H1 (cell line): ENCODE measurements around the gene MYO5B. TPM values are rescaled to one million over a fixed set of nuclear protein-coding genes. Genes with fewer than 3 reads are reported as not detected.
A peak's percentile ranks its signal among the peaks of the same experiment; 100 is the strongest.

Source experiments
- CTCF ChIA-PET: fragments of 300-600 bp; sonication (Branson Sonifier 250); formaldehyde crosslinking; loops from one replicate; lab custom pipeline; 2021; ENCODE audit not compliant: partially characterized antibody; lab: Charles Lee
- POLR2A ChIA-PET: fragments of 300-600 bp; sonication (Branson Sonifier 250); formaldehyde crosslinking; loops from one replicate; lab custom pipeline; 2021; ENCODE audit warnings: inconsistent platforms; ENCODE audit not compliant: partially characterized antibody; lab: Charles Lee
- DNase-seq, 2 experiments: peaks; one replicate each; pipeline versions ENCODE4 v3.0.0 to v3.0.0-alpha.2; 2010 to 2022; ENCODE audit warnings: low spot score in 2 of 2, low read depth in 1 of 2, mixed read lengths in 1 of 2
- FAIRE-seq: peaks from 2 replicates; lab custom pipeline; 2011; peaks lifted over from hg19 to GRCh38; lab: Jason Lieb, UNC
- H2AFZ ChIP-seq: 2 replicates; pipeline ENCODE4 v1.8.1; 2012; ENCODE audit warnings: low read length, inconsistent platforms
- H2AK5ac ChIP-seq: 2 replicates; pipeline ENCODE4 v1.6.1; 2013; ENCODE audit warnings: low read depth, low read length
- H2BK120ac ChIP-seq: replicated peaks from 2 replicates; pipeline ENCODE3; 2013; ENCODE audit warnings: low read depth, low read length, inconsistent platforms
- H2BK12ac ChIP-seq: 2 replicates; pipeline ENCODE4 v1.6.1; 2013; ENCODE audit warnings: low read depth, low read length
- H2BK15ac ChIP-seq: 2 replicates; pipeline ENCODE4 v1.6.1; 2013; ENCODE audit warnings: low read length
- H2BK20ac ChIP-seq: 2 replicates; pipeline ENCODE4 v1.6.1; 2013; ENCODE audit warnings: low read length
- H2BK5ac ChIP-seq: 2 replicates; pipeline ENCODE4 v1.6.1; 2013; ENCODE audit warnings: low read depth, low read length
- H3K14ac ChIP-seq: 2 replicates; pipeline ENCODE4 v1.6.1; 2013; ENCODE audit warnings: inconsistent platforms; ENCODE audit not compliant: insufficient read length
- H3K18ac ChIP-seq: 2 replicates; pipeline ENCODE4 v1.6.1; 2013; ENCODE audit warnings: low read length; ENCODE audit errors: extremely low read depth
- H3K23ac ChIP-seq: 2 replicates; pipeline ENCODE4 v1.6.1; 2013; ENCODE audit warnings: inconsistent platforms; ENCODE audit not compliant: insufficient read length
- H3K23me2 ChIP-seq: 2 replicates; pipeline ENCODE4 v1.6.1; 2013; ENCODE audit warnings: low read depth, low read length
- H3K27ac ChIP-seq: 2 replicates; pipeline ENCODE4 v1.6.1; 2011; ENCODE audit warnings: low read depth, low read length, inconsistent platforms
- H3K27me3 ChIP-seq, 4 experiments: replicated peaks in 1 of 4; 1 replicate in 1 of 4; 2 replicates in 3 of 4; pipeline versions ENCODE4 v1.6.1 to v1.8.1; 2011 to 2013; ENCODE audit warnings: low read length in 3 of 4, mild to moderate bottlenecking in 3 of 4, inconsistent platforms in 2 of 4, mixed read lengths in 2 of 4, moderate library complexity in 1 of 4; ENCODE audit not compliant: control insufficient read depth in 3 of 4, insufficient read depth in 3 of 4; ENCODE audit errors: extremely low read depth in 1 of 4
- H3K36me3 ChIP-seq, 4 experiments: 2 replicates each; pipeline versions ENCODE4 v1.6.1 to v1.8.1; 2011 to 2013; ENCODE audit warnings: mild to moderate bottlenecking in 4 of 4, low read length in 3 of 4, moderate library complexity in 2 of 4, control low read depth in 1 of 4, inconsistent platforms in 1 of 4; ENCODE audit not compliant: insufficient read depth in 4 of 4, control insufficient read depth in 2 of 4
- H3K4ac ChIP-seq: replicated peaks from 2 replicates; pipeline ENCODE3; 2013; ENCODE audit warnings: low read length, low read depth, mixed read lengths, inconsistent platforms; ENCODE audit not compliant: insufficient read length
- H3K4me1 ChIP-seq, 4 experiments: replicated peaks in 1 of 4; 1 replicate in 1 of 4; 2 replicates in 3 of 4; pipeline versions ENCODE4 v1.6.1 to v1.8.1; 2011 to 2013; ENCODE audit warnings: low read length in 3 of 4, inconsistent platforms in 2 of 4, mixed read lengths in 1 of 4; ENCODE audit not compliant: insufficient read depth in 4 of 4, control insufficient read depth in 3 of 4
- H3K4me2 ChIP-seq, 2 experiments: 2 replicates each; pipeline versions ENCODE4 v1.6.1 to v1.8.1; 2011 to 2013; ENCODE audit warnings: low read depth in 2 of 2, low read length in 2 of 2, control low read depth in 1 of 2, inconsistent platforms in 1 of 2, mild to moderate bottlenecking in 1 of 2; ENCODE audit not compliant: insufficient read depth in 1 of 2
- H3K4me3 ChIP-seq, 4 experiments: fragments of 200-600, 300-600 bp in 1 of 4; sonication (generic), shearing (Covaris generic), sonication (Bioruptor Twin) in 1 of 4; 2 replicates each; pipeline versions ENCODE4 v1.5.1 to v1.8.1; 2011 to 2016; ENCODE audit warnings: low read length in 4 of 4, low read depth in 3 of 4, control low read depth in 2 of 4, inconsistent platforms in 2 of 4, mild to moderate bottlenecking in 2 of 4, mixed read lengths in 1 of 4, moderate library complexity in 1 of 4; ENCODE audit not compliant: insufficient read depth in 2 of 4; ENCODE audit errors: extremely low read depth in 1 of 4
- H3K56ac ChIP-seq: replicated peaks from 2 replicates; pipeline ENCODE3; 2013; ENCODE audit warnings: low read depth, mild to moderate bottlenecking, mixed read lengths, low read length, inconsistent platforms; ENCODE audit not compliant: insufficient read length
- H3K79me1 ChIP-seq: 2 replicates; pipeline ENCODE4 v1.6.1; 2013; ENCODE audit warnings: low read depth, low read length, control low read depth
- H3K79me2 ChIP-seq, 2 experiments: 2 replicates each; pipeline versions ENCODE4 v1.6.1 to v1.8.1; 2012 to 2013; ENCODE audit warnings: low read length in 2 of 2, mild to moderate bottlenecking in 2 of 2, inconsistent platforms in 1 of 2; ENCODE audit not compliant: insufficient read depth in 2 of 2, control insufficient read depth in 1 of 2
- H3K9ac ChIP-seq, 4 experiments: replicated peaks in 1 of 4; 1 replicate in 1 of 4; 2 replicates in 3 of 4; pipeline versions ENCODE4 v1.6.1 to v1.8.1; 2011 to 2013; ENCODE audit warnings: low read depth in 3 of 4, low read length in 3 of 4, control low read depth in 2 of 4, mild to moderate bottlenecking in 2 of 4, moderate library complexity in 2 of 4, inconsistent platforms in 1 of 4; ENCODE audit errors: extremely low read depth in 1 of 4
- H3K9me3 ChIP-seq, 2 experiments: 2 replicates each; pipeline versions ENCODE4 v1.6.1 to v1.8.1; 2012 to 2013; ENCODE audit warnings: mild to moderate bottlenecking in 2 of 2, moderate library complexity in 2 of 2, control low read depth in 1 of 2, inconsistent platforms in 1 of 2, low read depth in 1 of 2, low read length in 1 of 2, mixed read lengths in 1 of 2; ENCODE audit not compliant: insufficient read depth in 2 of 2
- H4K20me1 ChIP-seq, 2 experiments: replicated peaks in 1 of 2; 2 replicates each; pipeline versions ENCODE3 to v1.8.1; 2011 to 2013; ENCODE audit warnings: inconsistent platforms in 2 of 2, low read length in 2 of 2, mild to moderate bottlenecking in 1 of 2; ENCODE audit not compliant: insufficient read depth in 2 of 2, control insufficient read depth in 1 of 2
- H4K5ac ChIP-seq: 2 replicates; pipeline ENCODE4 v1.6.1; 2013; ENCODE audit warnings: low read length, low read depth, mixed read lengths, inconsistent platforms; ENCODE audit not compliant: insufficient read length
- H4K8ac ChIP-seq: 2 replicates; pipeline ENCODE4 v1.8.0; 2013; ENCODE audit warnings: mild to moderate bottlenecking, moderate library complexity, low read length, inconsistent platforms; ENCODE audit not compliant: insufficient read depth; ENCODE audit errors: extremely low read depth
- H4K91ac ChIP-seq: replicated peaks from 2 replicates; pipeline ENCODE3; 2013; ENCODE audit warnings: low read length, mixed read lengths, inconsistent platforms; ENCODE audit not compliant: insufficient read length
- BRCA1 ChIP-seq: IDR thresholded peaks from 2 replicates; pipeline ENCODE4 v1.6.1; 2012; ENCODE audit warnings: low read depth, low read length, improper control_type of control experiment
- CREB1 ChIP-seq: IDR thresholded peaks from 2 replicates; pipeline ENCODE4 v1.6.1; 2012; ENCODE audit warnings: inconsistent platforms
- GABPA ChIP-seq: IDR thresholded peaks from 2 replicates; pipeline ENCODE4 v1.6.1; 2011; ENCODE audit warnings: mild to moderate bottlenecking, low read length, moderate library complexity, borderline replicate concordance; ENCODE audit not compliant: insufficient read depth
- NRF1 ChIP-seq: IDR thresholded peaks from 2 replicates; pipeline ENCODE4 v1.6.1; 2011; ENCODE audit warnings: mild to moderate bottlenecking, low read depth, low read length, improper control_type of control experiment
- PHF8 ChIP-seq: fragments of 200-600 bp; sonication (generic); conservative IDR thresholded peaks from 2 replicates; pipeline ENCODE4 v1.7.1; 2012; ENCODE audit warnings: low read depth, mild to moderate bottlenecking, inconsistent platforms, low read length, moderate library complexity
- SUZ12 ChIP-seq: fragments of 200-600 bp; sonication (generic); IDR thresholded peaks from 2 replicates; pipeline ENCODE4 v1.6.1; 2012; ENCODE audit warnings: mild to moderate bottlenecking, inconsistent platforms, low read length, moderate library complexity, mixed read lengths
- TAF7 ChIP-seq: optimal IDR thresholded peaks from 2 replicates; pipeline ENCODE3; 2011; ENCODE audit warnings: low read depth, mild to moderate bottlenecking, inconsistent platforms, low read length, moderate library complexity, borderline replicate concordance
- WGBS, 2 experiments: shearing (Covaris generic) in 1 of 2; methylation state at CpG; one replicate each; pipeline versions ENCODE4 v1.1.6 to v1.1.7; 2013 to 2015; ENCODE audit warnings: low lambda C conversion rate in 2 of 2, mixed read lengths in 2 of 2, inconsistent platforms in 1 of 2, low coverage in 1 of 2, missing lambda C conversion rate in 1 of 2; ENCODE audit not compliant: insufficient replicate concordance in 2 of 2, insufficient coverage in 1 of 2, insufficient read length in 1 of 2; ENCODE audit errors: extremely low coverage in 1 of 2, missing lambda C conversion rate in 1 of 2; 5-methylcytosine and 5-hydroxymethylcytosine counted together
- polyA plus RNA-seq, 7 experiments: library from polyadenylated mRNA; depleted of rRNA in 3 of 7; stranded (reverse) in 5 of 7; unstranded in 2 of 7; fragments of >200 nt in 5 of 7; fragments of 200-250 nt in 2 of 7; gene quantifications; 1 replicate in 5 of 7; 2 replicates in 1 of 7; 4 replicates in 1 of 7; pipeline versions ENCODE4 v1.2.1 to v1.2.3, GENCODE V29; 2011 to 2013; ENCODE audit warnings: missing spikeins in 2 of 7, mixed read lengths in 2 of 7
- total RNA-seq: library from RNA; stranded (reverse); fragmentation: NEBNext Ultra II Directional; extraction: Animal tissue kit (Norgen Biotek cat#: 25700); gene quantifications from 2 replicates; pipeline ENCODE4 v1.2.1, GENCODE V29; 2021
- TF ChIP-seq, protein P1 (sequence below): IDR thresholded peaks from 2 replicates; pipeline ENCODE4 v1.6.1; 2012; ENCODE audit warnings: inconsistent platforms

Gene MYO5B
- total and polyA plus RNA-seq, 2 of the 8 experiments (the other 6 are each of a cell fraction or from before 2014, with no cell fraction given): 6.4 to 7.7 TPM

DNA sequence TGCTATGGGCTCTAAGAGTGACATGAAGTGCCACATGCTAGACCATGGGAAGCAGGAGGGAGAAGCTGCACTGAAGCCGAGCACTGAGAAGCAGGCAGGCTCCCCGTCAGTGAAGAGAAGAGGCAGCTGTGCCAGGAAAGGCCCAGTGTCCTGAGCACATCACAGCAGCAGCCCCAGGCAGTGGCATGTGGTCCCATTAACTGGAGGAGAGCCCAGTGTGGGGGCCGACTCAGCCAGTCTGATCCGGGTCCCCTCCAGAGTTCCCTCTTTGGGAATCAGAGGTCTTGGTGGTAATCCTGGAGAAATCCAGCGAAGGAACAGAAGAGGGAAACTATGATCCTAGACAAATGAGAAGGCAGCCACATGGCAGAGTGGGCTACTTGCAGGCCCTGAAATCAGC lies 284.9 kb downstream of the MYO5B start:
- no peak for DNase-seq
- H2BK12ac ChIP-seq: no peak overlapping the region
- H3K56ac ChIP-seq: no peak overlapping the region
- H2BK15ac ChIP-seq: no peak overlapping the region
- H3K79me1 ChIP-seq: no peaks in the 10 kb centered on the region
- WGBS, 2 experiments: 78% methylated on average over 5 of the region's 5 CpGs; no CpG with 5 or more reads in 1 of the 2 experiments
- no peak overlapping the region for H3K23ac ChIP-seq
- peaks cover 0 to 2% (median 0%) of the 10 kb centered on the region in 4 experiments; a peak in 3 of 7 replicates for H3K27me3 ChIP-seq
- no peaks in the 10 kb centered on the region for H3K23me2 ChIP-seq
- no peak overlapping the region for H3K27ac ChIP-seq
- 0 out of 2 replicates have a peak overlapping the region, but pooled peaks have one; percentile 24 for H2AK5ac ChIP-seq
- H2BK120ac ChIP-seq: no peak overlapping the region
- H3K4me1 ChIP-seq: no peaks in the 10 kb centered on the region; a peak in 4 of 7 replicates
- no peak overlapping the region for H2BK20ac ChIP-seq
- H3K4me3 ChIP-seq: no peak overlapping the region
- POLR2A ChIA-PET: no interaction called here
- H4K20me1 ChIP-seq: no peaks in the 10 kb centered on the region
- H4K91ac ChIP-seq: no peak overlapping the region
- no peak overlapping the region for H4K5ac ChIP-seq
- no peaks in the 10 kb centered on the region for H3K36me3 ChIP-seq
- no peak overlapping the region for H2AFZ ChIP-seq
- no peak overlapping the region for H3K9ac ChIP-seq
- no peak overlapping the region for H3K4me2 ChIP-seq
- no peak overlapping the region for H3K14ac ChIP-seq
- TF ChIP-seq BRCA1: no peak
- TF ChIP-seq TAF7: no peak
- TF ChIP-seq, protein P1, sequence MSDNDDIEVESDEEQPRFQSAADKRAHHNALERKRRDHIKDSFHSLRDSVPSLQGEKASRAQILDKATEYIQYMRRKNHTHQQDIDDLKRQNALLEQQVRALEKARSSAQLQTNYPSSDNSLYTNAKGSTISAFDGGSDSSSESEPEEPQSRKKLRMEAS: no peak
- TF ChIP-seq PHF8: no peak
- no peak for TF ChIP-seq SUZ12
- no peak for TF ChIP-seq GABPA
- no peak for TF ChIP-seq NRF1
- TF ChIP-seq CREB1: no peak
- TF ChIP-seq, all 59 proteins: peak for 0
- H3K79me2 ChIP-seq: no peaks in the 10 kb centered on the region
- no peak overlapping the region for H4K8ac ChIP-seq
- H3K9me3 ChIP-seq: peaks cover 0 to 4% of the 10 kb centered on the region in 2 experiments; a peak in 1 of 4 replicates
- no peak for FAIRE-seq
- CTCF ChIA-PET: interaction anchor here (0.6 to 1.4 kb wide), 6 partner anchors 8 to 293 kb away, joined by 3 to 4 read pairs (median 3); no protein-coding TSS in a partner anchor
- H2BK5ac ChIP-seq: no peak overlapping the region
- H3K4ac ChIP-seq: no peak overlapping the region
- no peak overlapping the region for H3K18ac ChIP-seq
